Kidney (tissue), 14 donors: ENCODE data around the gene STK25. TPM values are rescaled to one million over a fixed set of nuclear protein-coding genes. Genes with fewer than 3 reads are reported as not detected.

Source experiments
- DNase-seq, 5 donors: peaks; one replicate each; pipeline ENCODE4 v3.0.0-alpha.2; 2013 to 2020
- FAIRE-seq: peaks from 2 replicates; lab custom pipeline; 2012; peaks lifted over from hg19 to GRCh38; lab: Jason Lieb, UNC
- H3K27ac ChIP-seq, 2 donors: one replicate each; pipeline ENCODE4 v1.7.0; 2013; ENCODE audit warnings: low read depth in 2 of 2, low read length in 2 of 2, inconsistent platforms in 1 of 2
- H3K27me3 ChIP-seq: one replicate; pipeline ENCODE4 v1.7.1; 2013; ENCODE audit warnings: low read length, inconsistent platforms; ENCODE audit not compliant: control insufficient read depth, insufficient read depth
- H3K36me3 ChIP-seq, 3 donors: one replicate each; pipeline versions ENCODE4 v1.7.0 to v1.7.1; 2013; ENCODE audit warnings: low read length in 3 of 3, control low read depth in 1 of 3, inconsistent platforms in 1 of 3; ENCODE audit not compliant: insufficient read depth in 3 of 3, control insufficient read depth in 2 of 3
- H3K4me1 ChIP-seq, 3 donors: one replicate each; pipeline versions ENCODE4 v1.7.0 to v1.7.1; 2013; ENCODE audit warnings: low read length in 3 of 3, inconsistent platforms in 1 of 3, low read depth in 1 of 3; ENCODE audit not compliant: control insufficient read depth in 2 of 3, insufficient read depth in 2 of 3
- H3K4me3 ChIP-seq, 3 donors: one replicate each; pipeline versions ENCODE4 v1.7.0 to v1.8.1; 2013; ENCODE audit warnings: low read length in 3 of 3, control low read depth in 1 of 3, inconsistent platforms in 1 of 3
- H3K9ac ChIP-seq, 3 donors: one replicate each; pipeline versions ENCODE4 v1.7.0 to v1.7.1; 2013; ENCODE audit warnings: low read length in 3 of 3, control low read depth in 1 of 3, inconsistent platforms in 1 of 3
- H3K9me3 ChIP-seq, 3 donors: one replicate each; pipeline versions ENCODE4 v1.7.0 to v1.7.1; 2013; ENCODE audit warnings: low read length in 3 of 3, control low read depth in 1 of 3, inconsistent platforms in 1 of 3; ENCODE audit not compliant: control insufficient read depth in 2 of 3, insufficient read depth in 1 of 3
- CTCF ChIP-seq: IDR thresholded peaks from 3 replicates; pipeline ENCODE4 v1.5.1; 2012; ENCODE audit warnings: mild to moderate bottlenecking, moderate library complexity, borderline replicate concordance; ENCODE audit not compliant: insufficient read depth; ENCODE audit errors: extremely low read depth
- intact Hi-C: fragments of 100-400 bp; cut with DNase I; formaldehyde crosslinking; loops from one replicate; pipeline ENCODE4 v1.11.1; 2022
- polyA plus RNA-seq: library from polyadenylated mRNA; stranded (reverse); fragments of 350-450 nt; fragmentation: Illumina TruSeq; extraction: RNeasy Lipid Tissue Mini Kit (QIAGEN cat#74804); gene quantifications from one replicate; pipeline ENCODE4 v1.2.3, GENCODE V29; 2014; ENCODE audit warnings: low read depth, low replicate concordance; ENCODE audit not compliant: insufficient read depth
- total RNA-seq: library from RNA; stranded (reverse); fragmentation: NEBNext Ultra II Directional; extraction: Animal tissue kit (Norgen Biotek cat#: 25700); gene quantifications from one replicate; pipeline ENCODE4 v1.2.1, GENCODE V29; 2021
- donor health status: control.
- donor health status: control.
- donor health status: control.
- donor health status: control.
- donor health status: control.
- donor health status: DM: yes; HTN: yes; CAD: no.
- donor health status: Normal renal cell carcinoma (clear cell type).

STK25 gene
- total and polyA plus RNA-seq, 2 donors from 2014 or later: 119 to 151 TPM

GRCh38 chr2:241459520-241459919, 48.9 kb downstream of the STK25 start:
- peaks cover 0 to 4% (median 0%) of the 10 kb centered on the region in 3 donors for H3K36me3 ChIP-seq
- no peak overlapping the region for H3K4me3 ChIP-seq
- intact Hi-C loops: no loop called here
- TF ChIP-seq CTCF: no peak
- no peak overlapping the region for H3K27ac ChIP-seq
- FAIRE-seq: no peak
- no peak for DNase-seq
- no peak overlapping the region for H3K9ac ChIP-seq
- peaks cover 0 to 2% (median 0%) of the 10 kb centered on the region in 3 donors for H3K4me1 ChIP-seq
- no peaks in the 10 kb centered on the region for H3K9me3 ChIP-seq
- no peaks in the 10 kb centered on the region for H3K27me3 ChIP-seq

- DNase-seq (no peak), FAIRE-seq (no peak)
- no peak for TF ChIP-seq CTCF
- Histone ChIP-seq H3K9me3 (no peaks in the 10 kb centered on the region), H3K36me3 (peaks cover 0 to 2% (median 0%) of the 10 kb centered on the region in 3 donors), H3K27ac (no peak overlapping the region), H3K4me3 (no peak overlapping the region), H3K9ac (no peak overlapping the region), H3K4me1 (peaks cover 0 to 2% (median 0%) of the 10 kb centered on the region in 3 donors), H3K27me3 (no peaks in the 10 kb centered on the region)
- intact Hi-C loops: no loop called here
These were observed 49.7 kb downstream of the STK25 start for GRCh38 chr2:241458687-241459086.

GRCh38 chr2:241456546-241456945, 51.8 kb downstream of the STK25 start:
- no peaks in the 10 kb centered on the region for H3K4me1 ChIP-seq
- no peaks in the 10 kb centered on the region for H3K36me3 ChIP-seq
- FAIRE-seq (no peak), DNase-seq (no peak)
- no peaks in the 10 kb centered on the region for H3K9me3 ChIP-seq
- no peaks in the 10 kb centered on the region for H3K27me3 ChIP-seq
- no peak for TF ChIP-seq CTCF
- intact Hi-C loops: no loop called here
- no peak overlapping the region for H3K9ac ChIP-seq
- H3K27ac ChIP-seq: no peak overlapping the region
- H3K4me3 ChIP-seq: no peak overlapping the region
